Lung (tissue), 12 donors: ENCODE data around the gene ELAC1. TPM values are rescaled to one million over a fixed set of nuclear protein-coding genes. Genes with fewer than 3 reads are reported as not detected.
"Not testable (repeated sequence)": the region's sequence is repeated elsewhere in the genome, so short reads cannot be mapped to it uniquely, and the experiment has no call there.

Source experiments
- ATAC-seq: fragments of 200-7000 bp; cut with Tn5 transposase; one replicate; pipeline ENCODE4 v1.9.1; 2020; ENCODE audit warnings: moderate number of reproducible peaks; ENCODE audit not compliant: insufficient read depth, low FRiP score
- DNase-seq, 3 donors: peaks; one replicate each; pipeline ENCODE4 v3.0.0-alpha.2; 2013 to 2017
- H3K27ac ChIP-seq, 2 donors: one replicate each; pipeline ENCODE4 v1.5.1; 2013; ENCODE audit warnings: mild to moderate bottlenecking in 2 of 2, moderate library complexity in 2 of 2, control low read depth in 1 of 2, inconsistent platforms in 1 of 2, low read depth in 1 of 2, low read length in 1 of 2
- H3K27me3 ChIP-seq, 3 donors: one replicate each; pipeline ENCODE4 v1.5.1; 2013; ENCODE audit warnings: low read length in 2 of 3; ENCODE audit not compliant: control insufficient read depth in 3 of 3, insufficient read depth in 3 of 3
- H3K36me3 ChIP-seq, 4 donors: one replicate each; pipeline ENCODE4 v1.5.1; 2013; ENCODE audit warnings: low read length in 4 of 4, mild to moderate bottlenecking in 1 of 4, moderate library complexity in 1 of 4; ENCODE audit not compliant: control insufficient read depth in 4 of 4, insufficient read depth in 4 of 4
- H3K4me1 ChIP-seq, 5 donors: one replicate each; pipeline ENCODE4 v1.5.1; 2013; ENCODE audit warnings: low read length in 5 of 5, mild to moderate bottlenecking in 2 of 5, moderate library complexity in 1 of 5; ENCODE audit not compliant: control insufficient read depth in 5 of 5, insufficient read depth in 5 of 5
- H3K4me3 ChIP-seq: one replicate; pipeline ENCODE4 v1.5.1; 2013; ENCODE audit warnings: mild to moderate bottlenecking, control low read depth, moderate library complexity
- H3K9ac ChIP-seq, 2 donors: one replicate each; pipeline ENCODE4 v1.5.1; 2013; ENCODE audit warnings: low read length in 2 of 2, control low read depth in 1 of 2; ENCODE audit not compliant: insufficient read depth in 1 of 2
- H3K9me3 ChIP-seq, 4 donors: one replicate each; pipeline ENCODE4 v1.5.1; 2013; ENCODE audit warnings: low read length in 3 of 4, mild to moderate bottlenecking in 1 of 4, moderate library complexity in 1 of 4; ENCODE audit not compliant: control insufficient read depth in 4 of 4, insufficient read depth in 3 of 4
- WGBS, 2 donors: extraction: QIAGEN DNeasy Blood & Tissue Kit; methylation state at CpG; one replicate each; pipeline ENCODE4 v1.1.7; 2013; 5-methylcytosine and 5-hydroxymethylcytosine counted together
- polyA plus RNA-seq, 2 donors: library from polyadenylated mRNA; stranded (reverse); fragments of 200-250 nt; gene quantifications; one replicate each; pipeline ENCODE4 v1.2.1, GENCODE V29; 2013
- total RNA-seq, 2 donors: library from RNA; depleted of rRNA in 1 of 2; stranded (reverse); fragments of >200 nt in 1 of 2; gene quantifications; one replicate each; pipeline ENCODE4 v1.2.1, GENCODE V29; 2014 to 2021
- TF ChIP-seq, protein P1 (sequence below): IDR thresholded peaks from 2 replicates; pipeline ENCODE4 v1.5.1; 2012; ENCODE audit warnings: mild to moderate bottlenecking; ENCODE audit errors: control extremely low read depth, extremely low read depth
- donor health status: control.
- donor health status: control.
- donor health status: Bipolar disorder and iron deficiency.
- donor health status: healthy.
- donor health status: DM: yes; HTN: yes; CAD: no.

The ELAC1 gene
- total and polyA plus RNA-seq, 4 donors, result 5.0 to 10.2 (median 5.6) TPM

DNA sequence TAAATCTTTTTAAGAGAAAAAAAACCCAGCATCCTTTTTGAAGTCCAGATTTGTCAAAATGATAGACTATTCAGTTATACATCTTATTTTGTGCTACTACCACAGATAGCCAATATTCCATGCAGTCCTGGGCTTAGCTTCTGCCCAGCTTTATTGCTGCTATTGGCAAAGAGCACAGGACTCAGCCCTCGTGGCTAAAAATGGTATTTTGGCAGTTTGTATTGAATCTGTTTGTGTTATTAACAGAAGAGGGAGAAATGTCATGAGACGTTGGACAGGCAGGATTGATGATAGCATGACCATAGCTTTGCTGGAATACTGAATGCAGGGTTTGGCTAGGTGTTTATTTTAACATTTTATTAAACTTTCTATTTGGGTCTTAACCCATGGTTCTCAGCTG lies 19.4 kb downstream of the ELAC1 start:
- Histone ChIP-seq H3K4me1 (peaks cover 0 to 3% (median 0%) of the 10 kb centered on the region in 5 donors), H3K9me3 (peaks cover 0 to 2% (median 0%) of the 10 kb centered on the region in 4 donors), H3K27me3 (no peaks in the 10 kb centered on the region), H3K27ac (no peak overlapping the region), H3K4me3 (no peak overlapping the region), H3K36me3 (peaks cover 0 to 7% (median 6%) of the 10 kb centered on the region in 4 donors), H3K9ac (no peak overlapping the region)
- WGBS, 2 donors, result 70 to 82% methylated on average over 2 of the region's 2 CpGs
- TF ChIP-seq, protein P1, sequence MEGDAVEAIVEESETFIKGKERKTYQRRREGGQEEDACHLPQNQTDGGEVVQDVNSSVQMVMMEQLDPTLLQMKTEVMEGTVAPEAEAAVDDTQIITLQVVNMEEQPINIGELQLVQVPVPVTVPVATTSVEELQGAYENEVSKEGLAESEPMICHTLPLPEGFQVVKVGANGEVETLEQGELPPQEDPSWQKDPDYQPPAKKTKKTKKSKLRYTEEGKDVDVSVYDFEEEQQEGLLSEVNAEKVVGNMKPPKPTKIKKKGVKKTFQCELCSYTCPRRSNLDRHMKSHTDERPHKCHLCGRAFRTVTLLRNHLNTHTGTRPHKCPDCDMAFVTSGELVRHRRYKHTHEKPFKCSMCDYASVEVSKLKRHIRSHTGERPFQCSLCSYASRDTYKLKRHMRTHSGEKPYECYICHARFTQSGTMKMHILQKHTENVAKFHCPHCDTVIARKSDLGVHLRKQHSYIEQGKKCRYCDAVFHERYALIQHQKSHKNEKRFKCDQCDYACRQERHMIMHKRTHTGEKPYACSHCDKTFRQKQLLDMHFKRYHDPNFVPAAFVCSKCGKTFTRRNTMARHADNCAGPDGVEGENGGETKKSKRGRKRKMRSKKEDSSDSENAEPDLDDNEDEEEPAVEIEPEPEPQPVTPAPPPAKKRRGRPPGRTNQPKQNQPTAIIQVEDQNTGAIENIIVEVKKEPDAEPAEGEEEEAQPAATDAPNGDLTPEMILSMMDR, result no peak
- DNase-seq, result no peak
- no peak for ATAC-seq

DNA sequence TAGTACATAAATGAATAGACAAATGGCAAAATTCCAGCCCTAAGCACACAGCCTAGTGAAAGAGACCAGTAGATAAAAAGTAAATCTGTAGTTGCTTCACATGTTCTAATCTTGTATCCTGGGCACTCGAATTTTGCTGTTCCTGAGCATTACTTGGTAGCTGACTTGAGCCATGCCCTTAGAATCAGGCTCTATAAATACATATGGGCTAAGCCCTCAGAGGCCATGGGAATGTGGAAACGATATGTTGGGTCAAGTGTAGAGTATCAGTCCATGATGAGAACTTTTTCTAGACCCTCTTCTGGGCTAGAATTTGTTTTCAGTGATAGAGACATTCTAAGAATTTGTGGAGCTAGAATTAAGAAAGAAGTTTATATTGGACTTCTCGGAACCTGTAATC lies 21.9 kb downstream of the ELAC1 start:
- Histone ChIP-seq H3K27ac (no peak overlapping the region), H3K27me3 (no peaks in the 10 kb centered on the region), H3K36me3 (peaks cover 0 to 6% (median 5%) of the 10 kb centered on the region in 4 donors), H3K4me3 (no peak overlapping the region), H3K9ac (no peak overlapping the region), H3K4me1 (no peaks in the 10 kb centered on the region), H3K9me3 (no peaks in the 10 kb centered on the region)
- TF ChIP-seq, protein P1, result no peak
- no peak for ATAC-seq
- WGBS, 2 donors, result 97 to 98% methylated on average over 3 of the region's 3 CpGs
- no peak for DNase-seq

DNA sequence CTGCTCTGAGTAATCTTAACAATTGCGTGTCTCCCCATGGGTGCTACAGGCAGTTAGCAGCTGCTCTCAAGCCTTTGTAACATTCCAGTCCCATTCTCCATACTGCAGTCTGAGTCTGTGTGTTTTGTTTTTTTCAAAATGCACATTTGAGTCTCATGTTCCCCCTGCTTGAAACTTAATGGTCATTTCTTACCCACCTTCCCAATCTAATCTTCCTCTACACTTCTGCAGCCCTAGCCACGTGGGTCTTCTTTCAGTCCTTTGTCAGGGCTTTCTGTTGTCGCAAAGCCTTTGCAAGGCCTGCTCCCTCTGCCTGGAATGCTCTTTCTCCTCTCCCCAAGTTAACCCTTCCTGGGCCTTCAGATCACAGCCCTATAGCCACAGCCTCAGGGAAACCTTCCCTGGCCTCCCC lies 24.5 kb downstream of the ELAC1 start:
- H3K9ac ChIP-seq, result no peak overlapping the region
- peaks cover 0 to 5% (median 0%) of the 10 kb centered on the region in 4 donors for H3K36me3 ChIP-seq
- no peak overlapping the region for H3K4me3 ChIP-seq
- no peaks in the 10 kb centered on the region for H3K4me1 ChIP-seq
- WGBS, 2 donors, result 83 to 87% methylated on average over 3 of the region's 3 CpGs
- ATAC-seq (no peak), DNase-seq (no peak)
- H3K27ac ChIP-seq, result no peak overlapping the region
- TF ChIP-seq, protein P1, result no peak
- no peaks in the 10 kb centered on the region for H3K27me3 ChIP-seq
- H3K9me3 ChIP-seq, result no peaks in the 10 kb centered on the region

DNA sequence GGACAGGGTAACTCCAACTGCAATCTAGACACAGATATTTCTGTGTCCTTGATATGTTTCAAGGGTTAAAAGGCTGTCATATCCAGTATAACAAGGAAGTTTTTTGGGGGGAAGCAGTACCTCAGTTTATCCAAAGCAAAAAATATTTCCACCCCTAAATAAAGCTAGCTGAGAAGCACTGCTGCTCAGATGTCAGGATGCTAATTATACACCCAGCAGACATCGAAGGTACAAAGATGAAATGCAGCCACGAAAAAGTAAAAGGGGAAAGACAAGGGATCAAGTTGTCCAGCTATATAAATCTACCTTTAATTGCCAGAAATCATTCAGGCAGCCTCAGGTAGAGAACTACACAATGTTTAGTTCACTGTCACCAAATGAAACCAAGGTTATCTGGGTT lies 26.2 kb downstream of the ELAC1 start:
- no peaks in the 10 kb centered on the region for H3K9me3 ChIP-seq
- no peak overlapping the region for H3K27ac ChIP-seq
- no peak for ATAC-seq
- H3K27me3 ChIP-seq, result no peaks in the 10 kb centered on the region
- H3K4me1 ChIP-seq, result no peaks in the 10 kb centered on the region
- DNase-seq, result no peak
- no peak overlapping the region for H3K4me3 ChIP-seq
- TF ChIP-seq, protein P1, result no peak
- 95 to 98% methylated on average over 2 of the region's 2 CpGs for WGBS, 2 donors
- no peak overlapping the region for H3K9ac ChIP-seq
- H3K36me3 ChIP-seq, result no peaks in the 10 kb centered on the region

DNA sequence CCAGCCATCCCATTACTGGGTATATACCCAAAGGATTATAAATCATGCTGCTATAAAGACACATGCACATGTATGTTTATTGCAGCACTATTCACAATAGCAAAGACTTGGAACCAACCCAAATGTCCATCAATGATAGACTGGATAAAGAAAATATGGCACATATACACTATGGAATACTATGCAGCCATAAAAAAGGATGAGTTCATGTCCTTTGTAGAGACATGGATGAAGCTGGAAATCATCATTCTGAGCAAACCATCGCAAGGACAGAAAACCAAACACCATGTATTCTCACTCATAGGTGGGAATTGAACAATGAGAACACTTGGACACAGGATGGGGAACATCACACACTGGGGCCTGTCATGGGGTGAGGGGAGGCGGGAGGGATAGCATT lies 35.3 kb downstream of the ELAC1 start:
- H3K9me3 ChIP-seq, H3K4me3 ChIP-seq, H3K36me3 ChIP-seq, DNase-seq, H3K27me3 ChIP-seq, H3K27ac ChIP-seq, ATAC-seq, H3K4me1 ChIP-seq, H3K9ac ChIP-seq: not testable (repeated sequence)
- 98 to 100% methylated on average over 2 of the region's 2 CpGs for WGBS, 2 donors
